SH-SY5Y (cell line): ENCODE results near the gene OBSL1.

Source experiments
- GATA2 ChIP-seq: IDR thresholded peaks from 2 replicates; pipeline ENCODE4 v1.6.1; 2011; ENCODE audit warnings: mild to moderate bottlenecking, low read depth, low read length
- GATA3 ChIP-seq: IDR thresholded peaks from 2 replicates; pipeline ENCODE4 v1.6.1; 2011; ENCODE audit warnings: low read depth, mild to moderate bottlenecking, low read length, moderate library complexity

OBSL1 gene

DNA sequence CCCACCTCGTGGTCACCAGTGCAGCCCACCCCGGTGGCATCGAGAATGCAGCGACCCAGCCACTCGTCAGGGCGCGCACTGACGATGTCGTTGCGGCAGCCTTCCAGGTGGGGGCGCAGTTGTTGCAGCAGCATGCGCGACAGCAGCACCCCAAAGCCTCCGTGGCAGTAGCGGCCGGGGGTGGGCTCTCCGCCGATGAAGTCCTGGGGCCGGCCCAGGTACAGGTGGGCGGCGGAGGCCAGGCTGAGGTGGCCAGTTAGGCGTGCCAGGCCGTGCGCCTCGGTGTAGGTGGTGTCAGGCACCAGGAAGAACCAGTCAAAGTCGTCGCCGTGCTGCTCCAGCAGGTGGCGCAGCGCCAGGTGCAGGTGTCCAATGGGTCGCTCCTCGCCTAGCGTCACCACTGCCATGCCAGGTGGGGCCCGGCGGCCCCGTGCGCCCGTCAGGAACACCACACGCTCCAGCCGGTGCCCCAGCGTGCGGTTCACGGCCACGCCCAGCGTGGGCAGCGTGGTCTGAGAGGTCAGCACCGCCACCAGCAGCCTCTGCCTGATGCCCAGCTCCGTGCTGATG is 29.6 kb downstream of the OBSL1 start:
- TF ChIP-seq GATA3 (no peak), GATA2 (no peak)

DNA sequence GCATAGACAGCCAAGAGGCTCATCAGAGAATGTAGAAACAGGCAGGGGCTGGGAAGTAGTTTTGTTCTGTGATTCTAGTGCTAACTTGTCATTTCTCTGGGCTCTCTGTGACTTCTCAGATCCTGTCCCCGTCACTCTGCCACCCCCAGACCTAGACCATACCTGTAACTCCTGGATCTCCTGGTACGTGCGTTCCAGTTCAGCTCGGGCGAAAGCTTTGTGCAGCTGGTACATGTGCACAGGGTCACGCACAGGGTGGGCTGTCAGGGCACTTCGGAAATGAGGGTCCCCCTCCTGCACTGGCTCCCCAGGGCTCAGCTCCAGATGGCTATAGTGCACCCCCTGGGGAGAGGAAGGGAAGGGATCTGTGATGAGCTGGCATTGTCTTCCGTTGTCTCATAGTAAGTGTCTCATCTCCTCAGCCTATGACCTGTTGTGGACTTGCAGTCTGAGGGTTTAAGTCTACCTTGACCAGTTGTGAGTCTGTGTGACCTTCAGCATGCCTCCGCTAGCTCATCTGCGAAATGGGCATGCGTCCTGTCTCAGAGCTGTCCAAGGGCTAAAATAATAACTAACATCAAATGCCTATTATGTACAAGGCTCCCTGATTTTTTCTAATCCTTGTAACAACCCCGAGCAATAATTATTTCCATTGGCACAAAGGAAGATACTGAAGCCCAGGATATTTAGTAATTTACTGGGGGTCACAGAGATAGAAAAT is 30.4 kb downstream of the OBSL1 start:
- TF ChIP-seq GATA2 (no peak), GATA3 (no peak)

DNA sequence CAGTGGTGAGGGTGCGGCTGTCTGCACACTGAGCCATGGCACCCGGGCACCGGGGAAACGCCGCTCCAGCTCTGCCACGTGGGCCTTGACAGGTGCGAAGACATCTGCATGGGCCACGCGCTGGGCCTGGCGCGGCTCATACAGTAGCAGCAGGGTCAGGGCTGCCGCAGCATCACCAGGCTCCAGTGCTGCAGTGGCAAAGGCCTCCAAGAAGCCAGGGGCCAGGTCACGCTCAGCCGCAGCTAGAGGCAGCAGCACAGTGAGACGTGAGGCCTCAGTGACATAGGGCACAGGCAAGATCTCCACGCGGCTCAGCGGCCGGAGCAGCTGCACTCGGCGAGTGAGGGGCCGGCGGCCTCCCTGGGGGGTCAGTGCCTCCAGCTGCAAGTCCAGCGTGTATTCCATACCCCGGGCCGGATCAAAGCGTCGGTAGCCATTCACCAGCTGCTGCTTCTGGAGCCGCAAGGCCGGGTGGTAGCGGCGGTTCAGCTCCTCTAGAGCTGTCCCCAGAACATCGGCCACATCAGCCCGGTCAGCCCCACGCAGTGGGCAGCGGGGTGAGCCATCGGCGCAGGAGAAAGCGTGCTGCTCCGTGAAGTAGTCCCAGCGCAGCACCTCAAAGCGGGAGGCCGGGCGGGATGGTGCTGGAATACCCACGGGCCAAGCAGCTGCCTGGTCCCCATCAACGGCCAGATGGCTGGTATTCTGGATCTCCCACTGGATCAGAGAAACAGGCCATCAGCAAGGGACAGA is 31.2 kb downstream of the OBSL1 start:
- no peak for TF ChIP-seq GATA2

DNA sequence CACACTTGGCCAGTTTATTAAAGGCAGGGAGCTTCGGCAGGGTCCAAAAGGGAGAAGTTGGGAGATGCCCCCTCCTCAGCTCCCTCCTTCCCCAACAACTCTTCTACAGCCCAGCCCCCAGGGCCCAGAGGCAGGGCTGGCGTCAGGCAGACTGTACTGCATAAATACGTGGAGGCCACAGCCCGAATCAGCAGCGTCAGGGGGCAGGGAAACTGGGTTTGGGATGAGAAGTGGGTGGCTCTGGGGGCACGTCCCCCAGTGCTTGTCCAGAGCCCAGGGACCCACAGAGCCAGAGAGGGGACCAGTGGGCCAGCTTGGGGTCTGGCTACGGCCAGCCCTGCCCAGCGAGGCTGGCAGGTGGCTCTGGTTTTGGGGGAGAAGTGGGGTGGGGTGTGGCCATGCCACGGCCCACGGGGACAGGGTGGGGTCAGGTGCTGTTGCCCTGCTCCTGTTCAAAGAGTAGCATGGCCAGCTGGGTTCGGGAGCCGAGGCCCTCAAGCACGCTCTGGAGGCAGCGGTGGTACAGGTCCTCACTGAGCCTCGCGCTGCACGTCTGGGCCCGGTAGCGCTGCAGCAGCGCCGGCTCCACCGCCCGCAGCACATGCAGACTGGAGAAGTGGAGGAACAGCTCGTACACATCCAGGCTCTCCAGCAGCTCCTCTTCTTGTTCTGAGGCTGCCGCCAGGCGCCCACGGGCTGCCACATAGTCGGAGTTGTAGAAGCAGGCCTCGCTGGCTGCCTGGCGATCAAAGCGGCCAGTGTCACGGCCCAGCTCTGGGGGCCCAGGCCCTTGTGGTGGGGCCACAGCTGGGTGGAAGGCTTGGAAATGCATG is 32.2 kb downstream of the OBSL1 start:
- TF ChIP-seq GATA3 (no peak), GATA2 (no peak)

- no peak for TF ChIP-seq GATA3
- TF ChIP-seq GATA2: no peak
Observed at GRCh38 chr2:219538504-219538951, 32.8 kb downstream of the OBSL1 start.

- no peak for TF ChIP-seq GATA2
- no peak for TF ChIP-seq GATA3
Observed at GRCh38 chr2:219537657-219538488, 33.5 kb downstream of the OBSL1 start.

- TF ChIP-seq GATA3 (no peak), GATA2 (no peak)
Observed at GRCh38 chr2:219536967-219537366, 34.4 kb downstream of the OBSL1 start.

DNA sequence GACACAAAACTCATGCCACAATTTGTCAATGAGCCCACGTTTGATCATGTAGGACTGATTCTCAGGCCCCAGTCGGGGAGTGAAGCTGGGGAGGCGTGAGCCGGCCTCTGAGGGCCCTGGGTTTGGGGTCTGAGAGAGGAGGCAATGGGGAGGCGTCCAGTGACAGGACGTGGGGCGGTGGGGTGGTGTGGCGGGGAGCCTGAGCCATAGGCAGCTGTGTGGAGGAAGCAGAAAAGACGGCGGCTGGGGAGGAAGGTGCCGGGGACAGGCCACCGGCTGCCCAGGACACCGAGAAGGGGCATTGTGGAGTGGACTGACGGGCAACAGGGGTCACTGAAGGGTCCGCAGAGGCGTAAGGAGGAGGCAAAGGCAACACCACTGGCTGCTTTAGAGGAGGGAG is 34.9 kb downstream of the OBSL1 start:
- TF ChIP-seq GATA2 (no peak), GATA3 (no peak)

DNA sequence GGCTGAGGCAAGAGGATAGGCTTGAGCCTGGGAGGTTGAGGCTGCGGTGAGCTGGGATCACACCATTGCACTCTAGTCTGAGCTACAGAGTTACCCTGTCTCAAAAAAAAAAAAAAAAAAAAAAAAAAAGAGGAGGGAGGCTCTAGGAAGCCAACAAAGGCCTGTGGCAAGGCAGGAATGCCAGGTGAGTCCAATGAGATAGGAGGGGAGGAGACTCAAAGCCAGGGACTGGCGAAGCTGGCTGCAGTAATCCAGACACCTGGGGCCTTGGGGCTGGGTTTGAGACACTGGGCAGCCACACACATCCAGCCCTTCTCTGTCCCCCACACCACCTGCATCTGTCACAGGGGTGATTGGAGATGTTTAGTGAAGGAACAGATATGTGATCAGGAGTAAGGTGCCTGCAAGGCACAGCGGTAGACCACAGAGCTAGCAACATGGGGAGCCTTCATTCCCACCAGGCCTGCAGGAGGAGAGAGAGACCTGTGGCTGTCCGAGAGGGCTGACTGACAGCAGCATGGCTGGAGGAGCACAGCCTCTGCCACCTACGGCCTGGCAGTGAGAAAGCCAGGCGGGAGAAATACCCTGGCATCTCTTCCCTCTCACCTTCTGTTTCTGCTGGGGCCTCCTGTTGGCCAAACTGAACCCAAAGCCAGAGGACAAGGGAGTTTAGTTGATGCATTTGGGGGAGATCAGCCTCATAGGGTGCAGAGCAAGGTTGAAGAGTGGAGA is 37.2 kb downstream of the OBSL1 start:
- no peak for TF ChIP-seq GATA2

DNA sequence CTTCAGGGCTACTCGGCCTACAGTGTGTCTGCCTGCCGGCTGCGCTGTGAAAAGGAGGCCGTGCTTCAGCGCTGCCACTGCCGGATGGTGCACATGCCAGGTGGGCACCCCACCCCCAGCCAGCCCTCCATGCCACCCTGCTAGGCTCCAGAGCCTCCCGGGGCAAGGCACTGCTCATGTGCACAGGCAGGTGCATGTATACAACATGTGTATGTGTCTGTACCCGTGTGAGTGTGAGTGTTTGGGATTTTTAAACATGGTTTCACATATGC is 39.0 kb downstream of the OBSL1 start:
- TF ChIP-seq GATA3: no peak
- no peak for TF ChIP-seq GATA2

DNA sequence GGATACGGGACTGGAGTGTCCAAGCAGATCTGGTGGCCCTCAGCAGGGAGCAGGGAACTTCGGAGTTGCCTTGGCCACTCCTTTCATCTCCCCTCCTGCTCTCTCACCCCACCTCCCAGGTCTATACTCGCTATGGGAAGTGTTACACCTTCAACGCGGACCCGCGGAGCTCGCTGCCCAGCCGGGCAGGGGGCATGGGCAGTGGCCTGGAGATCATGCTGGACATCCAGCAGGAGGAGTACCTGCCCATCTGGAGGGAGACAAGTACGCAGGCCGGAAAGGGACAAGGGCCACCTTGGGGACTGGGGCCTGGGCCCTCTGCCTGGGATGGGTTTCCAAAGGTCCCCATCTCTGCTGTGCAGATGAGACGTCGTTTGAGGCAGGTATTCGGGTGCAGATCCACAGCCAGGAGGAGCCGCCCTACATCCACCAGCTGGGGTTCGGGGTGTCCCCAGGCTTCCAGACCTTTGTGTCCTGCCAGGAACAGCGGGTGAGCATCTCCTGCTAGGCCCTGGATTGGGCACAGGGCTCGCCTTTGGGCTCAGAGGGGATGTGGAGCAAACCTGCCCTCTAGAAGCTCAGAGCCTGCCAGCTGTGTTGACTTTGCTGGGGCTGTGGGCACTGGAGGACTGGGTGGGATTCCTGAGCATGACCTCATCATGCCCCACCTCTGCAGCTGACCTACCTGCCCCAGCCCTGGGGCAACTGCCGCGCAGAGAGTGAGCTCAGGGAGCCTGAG is 39.5 kb downstream of the OBSL1 start:
- no peak for TF ChIP-seq GATA2
- TF ChIP-seq GATA3: no peak
